SK-N-SH (cell line): ENCODE data around the gene MTCH2.

Source experiments
- CTCF ChIP-seq: fragments of 200-600 bp; sonication (generic); IDR thresholded peaks from 2 replicates; pipeline ENCODE4 v1.6.1; 2017; ENCODE audit warnings: antibody characterized with exemption, mild to moderate bottlenecking, moderate library complexity
- EP300 ChIP-seq, 2 experiments: IDR thresholded peaks; 2 replicates each; pipeline versions ENCODE4 v1.4.0 to v1.6.1; 2012; ENCODE audit warnings: borderline replicate concordance in 1 of 2, low read depth in 1 of 2, low read length in 1 of 2
- FOXM1 ChIP-seq: IDR thresholded peaks from 2 replicates; pipeline ENCODE4 v1.4.0; 2012; ENCODE audit warnings: low read depth, mild to moderate bottlenecking
- IRF3 ChIP-seq: fragments of 150-350 bp; IDR thresholded peaks from 2 replicates; pipeline ENCODE4 v1.6.1; 2016; ENCODE audit warnings: mild to moderate bottlenecking, low read depth, low read length
- NRF1 ChIP-seq: IDR thresholded peaks from 2 replicates; pipeline ENCODE4 v1.6.1; 2012; ENCODE audit warnings: low read depth, mild to moderate bottlenecking, low read length
- RCOR1 ChIP-seq: fragments of 150-350 bp; IDR thresholded peaks from 2 replicates; pipeline ENCODE4 v1.6.1; 2017; ENCODE audit warnings: antibody characterized with exemption, low read length
- TEAD4 ChIP-seq: IDR thresholded peaks from 2 replicates; pipeline ENCODE4 v1.4.0; 2012; ENCODE audit warnings: mild to moderate bottlenecking, borderline replicate concordance; ENCODE audit not compliant: insufficient read depth
- USF2 ChIP-seq: fragments of 150-350 bp; IDR thresholded peaks from 2 replicates; pipeline ENCODE4 v1.6.1; 2017; ENCODE audit warnings: antibody characterized with exemption, low read length, low read depth, borderline replicate concordance
- TF ChIP-seq, protein P1 (sequence below): IDR thresholded peaks from 2 replicates; pipeline ENCODE4; 2012

DNA sequence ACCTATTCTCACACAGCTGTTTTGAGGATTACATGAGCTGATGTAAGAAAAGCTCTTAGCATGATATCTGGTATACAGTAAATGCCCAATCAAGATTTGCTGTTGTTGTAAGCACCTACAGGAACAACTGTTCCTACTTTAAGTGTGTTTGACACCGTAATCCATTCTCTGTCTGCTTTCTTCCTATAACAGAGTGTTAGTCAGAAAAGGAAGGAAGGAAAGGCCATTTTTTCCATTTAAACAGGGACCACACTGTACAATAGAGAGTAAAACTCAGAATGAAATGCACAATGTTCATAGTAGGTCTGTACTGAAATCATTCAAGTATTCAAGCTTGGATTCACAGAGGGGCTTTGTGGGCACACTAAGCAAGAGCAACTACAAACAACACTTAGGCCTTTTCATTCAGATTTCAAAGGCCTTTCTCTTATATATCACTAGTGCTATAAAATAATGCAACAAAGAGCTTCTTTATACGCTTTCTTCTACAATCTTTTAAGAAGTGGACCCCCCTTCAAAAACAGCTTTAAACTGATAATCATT lies 21.5 kb downstream of the MTCH2 start:
- TF ChIP-seq RCOR1, result no peak
- TF ChIP-seq CTCF, result no peak
- TF ChIP-seq NRF1, result no peak
- TF ChIP-seq IRF3, result no peak
- no peak for TF ChIP-seq EP300 (IDR thresholded peaks at IDR 0.05; ENCODE audit: borderline replicate concordance in 1 of 2, low read depth in 1 of 2, low read length in 1 of 2)
- TF ChIP-seq TEAD4, result no peak
- TF ChIP-seq USF2, result no peak
- TF ChIP-seq, protein P1, sequence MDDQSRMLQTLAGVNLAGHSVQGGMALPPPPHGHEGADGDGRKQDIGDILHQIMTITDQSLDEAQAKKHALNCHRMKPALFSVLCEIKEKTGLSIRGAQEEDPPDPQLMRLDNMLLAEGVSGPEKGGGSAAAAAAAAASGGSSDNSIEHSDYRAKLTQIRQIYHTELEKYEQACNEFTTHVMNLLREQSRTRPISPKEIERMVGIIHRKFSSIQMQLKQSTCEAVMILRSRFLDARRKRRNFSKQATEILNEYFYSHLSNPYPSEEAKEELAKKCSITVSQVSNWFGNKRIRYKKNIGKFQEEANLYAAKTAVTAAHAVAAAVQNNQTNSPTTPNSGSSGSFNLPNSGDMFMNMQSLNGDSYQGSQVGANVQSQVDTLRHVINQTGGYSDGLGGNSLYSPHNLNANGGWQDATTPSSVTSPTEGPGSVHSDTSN, result no peak
- no peak for TF ChIP-seq FOXM1
